Kidney (tissue), 14 donors: ENCODE results near the gene ANKS1A. TPM values are rescaled to one million over a fixed set of nuclear protein-coding genes. Genes with fewer than 3 reads are reported as not detected.

Experiments used
- DNase-seq, 5 donors: peaks; one replicate each; pipeline ENCODE4 v3.0.0-alpha.2; 2013 to 2020
- FAIRE-seq: peaks from 2 replicates; lab custom pipeline; 2012; peaks lifted over from hg19 to GRCh38; lab: Jason Lieb, UNC
- H3K27ac ChIP-seq, 2 donors: one replicate each; pipeline ENCODE4 v1.7.0; 2013; ENCODE audit warnings: low read depth in 2 of 2, low read length in 2 of 2, inconsistent platforms in 1 of 2
- H3K27me3 ChIP-seq: one replicate; pipeline ENCODE4 v1.7.1; 2013; ENCODE audit warnings: low read length, inconsistent platforms; ENCODE audit not compliant: control insufficient read depth, insufficient read depth
- H3K36me3 ChIP-seq, 3 donors: one replicate each; pipeline versions ENCODE4 v1.7.0 to v1.7.1; 2013; ENCODE audit warnings: low read length in 3 of 3, control low read depth in 1 of 3, inconsistent platforms in 1 of 3; ENCODE audit not compliant: insufficient read depth in 3 of 3, control insufficient read depth in 2 of 3
- H3K4me1 ChIP-seq, 3 donors: one replicate each; pipeline versions ENCODE4 v1.7.0 to v1.7.1; 2013; ENCODE audit warnings: low read length in 3 of 3, inconsistent platforms in 1 of 3, low read depth in 1 of 3; ENCODE audit not compliant: control insufficient read depth in 2 of 3, insufficient read depth in 2 of 3
- H3K4me3 ChIP-seq, 3 donors: one replicate each; pipeline versions ENCODE4 v1.7.0 to v1.8.1; 2013; ENCODE audit warnings: low read length in 3 of 3, control low read depth in 1 of 3, inconsistent platforms in 1 of 3
- H3K9ac ChIP-seq, 3 donors: one replicate each; pipeline versions ENCODE4 v1.7.0 to v1.7.1; 2013; ENCODE audit warnings: low read length in 3 of 3, control low read depth in 1 of 3, inconsistent platforms in 1 of 3
- H3K9me3 ChIP-seq, 3 donors: one replicate each; pipeline versions ENCODE4 v1.7.0 to v1.7.1; 2013; ENCODE audit warnings: low read length in 3 of 3, control low read depth in 1 of 3, inconsistent platforms in 1 of 3; ENCODE audit not compliant: control insufficient read depth in 2 of 3, insufficient read depth in 1 of 3
- CTCF ChIP-seq: IDR thresholded peaks from 3 replicates; pipeline ENCODE4 v1.5.1; 2012; ENCODE audit warnings: mild to moderate bottlenecking, moderate library complexity, borderline replicate concordance; ENCODE audit not compliant: insufficient read depth; ENCODE audit errors: extremely low read depth
- intact Hi-C: fragments of 100-400 bp; cut with DNase I; formaldehyde crosslinking; loops from one replicate; pipeline ENCODE4 v1.11.1; 2022
- polyA plus RNA-seq: library from polyadenylated mRNA; stranded (reverse); fragments of 350-450 nt; fragmentation: Illumina TruSeq; extraction: RNeasy Lipid Tissue Mini Kit (QIAGEN cat#74804); gene quantifications from one replicate; pipeline ENCODE4 v1.2.3, GENCODE V29; 2014; ENCODE audit warnings: low read depth, low replicate concordance; ENCODE audit not compliant: insufficient read depth
- total RNA-seq: library from RNA; stranded (reverse); fragmentation: NEBNext Ultra II Directional; extraction: Animal tissue kit (Norgen Biotek cat#: 25700); gene quantifications from one replicate; pipeline ENCODE4 v1.2.1, GENCODE V29; 2021
- donor health status: control.
- donor health status: control.
- donor health status: control.
- donor health status: control.
- donor health status: control.
- donor health status: DM: yes; HTN: yes; CAD: no.
- donor health status: Normal renal cell carcinoma (clear cell type).

Gene ANKS1A
- total and polyA plus RNA-seq, 2 donors from 2014 or later: 9.4 to 25.9 TPM

DNA sequence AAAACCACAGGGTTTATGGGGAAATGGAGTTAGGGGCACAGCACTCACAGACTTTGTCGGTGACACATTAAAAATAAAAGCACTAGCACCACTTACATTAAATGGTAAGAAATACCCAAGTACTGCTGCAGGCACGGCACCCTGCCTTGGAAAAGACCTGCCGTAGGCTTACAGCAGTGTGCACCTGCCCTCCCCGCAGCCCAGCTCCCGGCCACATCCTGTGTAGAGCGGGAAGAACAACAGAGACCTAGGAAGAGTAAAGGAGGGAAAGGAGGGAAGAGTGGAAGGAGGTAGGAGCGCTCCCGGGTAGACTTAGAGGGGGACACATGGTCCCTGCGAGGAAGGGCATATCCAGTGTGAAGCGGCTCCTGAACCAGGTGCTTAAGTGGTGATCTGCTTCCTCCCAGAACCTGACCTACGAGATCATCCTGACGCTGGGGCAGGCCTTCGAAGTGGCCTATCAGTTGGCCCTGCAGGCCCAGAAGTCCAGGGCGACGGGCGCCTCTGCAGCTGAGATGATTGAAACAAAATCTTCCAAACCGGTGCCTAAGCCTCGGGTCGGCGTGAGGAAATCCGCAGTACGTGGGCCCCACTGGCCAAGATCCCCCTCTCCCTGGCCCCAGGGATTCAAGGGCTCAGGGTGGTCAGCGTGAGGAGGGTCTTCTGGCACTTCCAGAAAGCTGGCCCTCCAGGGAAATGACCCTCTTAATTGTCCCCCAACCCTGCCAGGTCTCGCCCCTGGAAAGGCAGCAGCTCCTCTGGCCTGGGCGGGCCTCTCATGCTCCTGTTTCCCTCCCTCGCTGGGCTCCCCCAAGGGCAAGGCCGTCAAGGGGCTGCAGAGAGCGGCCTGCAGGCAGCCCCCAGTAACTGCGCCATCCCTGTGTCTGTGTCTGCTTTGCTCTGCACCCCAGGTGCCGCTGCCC is 196.6 kb downstream of the ANKS1A start:
- DNase-seq: no peak
- intact Hi-C loops: no loop called here
- Histone ChIP-seq H3K4me1 (peaks cover 0 to 20% (median 6%) of the 10 kb centered on the region in 3 donors), H3K9me3 (no peaks in the 10 kb centered on the region), H3K27ac (no peak overlapping the region), H3K9ac (no peak overlapping the region), H3K36me3 (peaks cover 3 to 30% (median 24%) of the 10 kb centered on the region in 3 donors), H3K27me3 (no peaks in the 10 kb centered on the region), H3K4me3 (no peak overlapping the region)
- TF ChIP-seq CTCF: no peak
- FAIRE-seq: no peak

GRCh38 chr6:35086282-35086632 is 197.2 kb downstream of the ANKS1A start:
- no peak overlapping the region for H3K4me3 ChIP-seq
- H3K36me3 ChIP-seq: peaks cover 3 to 27% (median 23%) of the 10 kb centered on the region in 3 donors
- peaks cover 0 to 18% (median 6%) of the 10 kb centered on the region in 3 donors for H3K4me1 ChIP-seq
- H3K27ac ChIP-seq: no peak overlapping the region
- no peak for FAIRE-seq
- no peaks in the 10 kb centered on the region for H3K27me3 ChIP-seq
- no peak for TF ChIP-seq CTCF
- no peak for DNase-seq
- no peaks in the 10 kb centered on the region for H3K9me3 ChIP-seq
- intact Hi-C loops: no loop called here
- H3K9ac ChIP-seq: no peak overlapping the region

- Histone ChIP-seq H3K9ac (no peak overlapping the region), H3K36me3 (peaks cover 3 to 27% (median 22%) of the 10 kb centered on the region in 3 donors), H3K9me3 (no peaks in the 10 kb centered on the region), H3K4me1 (peaks cover 0 to 21% (median 6%) of the 10 kb centered on the region in 3 donors), H3K4me3 (no peak overlapping the region), H3K27me3 (no peaks in the 10 kb centered on the region), H3K27ac (no peak overlapping the region)
- peak in 2 of 5 donors; percentile 5 to 20 for DNase-seq
- intact Hi-C loops: no loop called here
- TF ChIP-seq CTCF: no peak
- no peak for FAIRE-seq
Measured at GRCh38 chr6:35086636-35087360, 197.7 kb downstream of the ANKS1A start.
